GM21360 (cell line): ENCODE results near the gene ACAD8.
A peak's percentile ranks its signal among the peaks of the same experiment; 100 is the strongest.
"Not testable (repeated sequence)": the region's sequence is repeated elsewhere in the genome, so short reads cannot be mapped to it uniquely, and the experiment has no call there.

Source experiments
- ATAC-seq: cut with Tn5 transposase; IDR thresholded peaks from one replicate; pipeline ENCODE4 v1.9.1; 2021; ENCODE audit warnings: mild to moderate bottlenecking, moderate library complexity; ENCODE audit not compliant: unreplicated experiment

ACAD8 gene

DNA sequence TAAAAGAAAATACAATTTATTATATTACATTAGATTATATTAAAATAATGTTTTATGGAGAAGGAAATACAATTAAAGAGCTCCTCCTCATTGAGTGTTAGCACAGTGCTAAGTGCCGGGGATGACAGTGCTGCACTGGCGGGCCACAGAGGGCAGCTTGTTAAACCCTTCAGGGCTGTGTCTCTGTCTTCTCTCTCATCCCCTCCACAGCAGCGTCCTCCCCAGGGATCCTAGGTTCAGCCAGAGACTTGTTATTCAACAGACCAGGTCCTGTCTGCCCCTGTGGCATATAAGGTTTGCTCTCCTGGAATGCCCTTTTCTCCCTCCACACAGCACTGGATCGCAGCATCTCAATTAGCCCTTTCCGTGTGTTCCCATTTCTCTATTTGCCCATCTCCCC, 14.4 kb upstream of the ACAD8 start:
- ATAC-seq = no peak

DNA sequence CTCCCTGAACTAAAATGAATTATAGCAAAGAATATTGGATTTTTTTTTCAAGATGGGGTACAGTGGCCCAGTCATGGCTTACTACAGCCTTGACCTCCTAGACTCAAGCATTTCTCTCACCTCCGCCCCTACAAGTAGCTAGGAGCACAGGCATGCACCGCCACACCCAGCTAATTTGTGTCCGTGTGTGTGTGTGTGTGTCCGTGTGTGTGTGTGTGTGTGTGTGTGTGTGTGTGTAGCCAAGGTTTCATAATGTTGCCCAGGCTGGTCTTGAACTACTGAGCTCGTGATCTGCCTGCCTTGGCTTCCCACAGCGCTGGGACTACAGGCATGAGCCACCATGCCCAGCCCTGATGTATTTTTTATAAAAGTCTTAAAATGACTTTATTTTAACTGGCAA, 12.8 kb upstream of the ACAD8 start:
- no peak for ATAC-seq

DNA sequence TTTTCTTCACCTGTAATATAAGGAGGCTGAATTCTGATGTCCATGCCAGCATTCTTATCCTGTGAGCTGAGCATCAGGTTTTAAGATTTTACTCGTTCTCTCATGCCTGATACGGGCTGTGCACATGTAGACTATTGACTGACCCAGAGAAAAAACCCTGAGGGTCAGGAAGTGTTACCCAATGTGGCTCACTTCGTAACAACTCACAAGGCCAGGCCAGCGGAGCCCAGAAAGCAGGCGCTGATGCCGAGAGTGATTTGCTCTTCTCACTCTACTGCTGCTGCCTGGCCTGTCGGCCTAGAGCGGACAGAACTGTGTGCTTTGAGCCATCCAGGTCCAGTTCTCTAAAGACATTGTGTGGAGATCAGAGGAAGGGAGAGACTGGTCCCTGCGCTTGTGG, 11.0 kb upstream of the ACAD8 start:
- ATAC-seq = no peak

DNA sequence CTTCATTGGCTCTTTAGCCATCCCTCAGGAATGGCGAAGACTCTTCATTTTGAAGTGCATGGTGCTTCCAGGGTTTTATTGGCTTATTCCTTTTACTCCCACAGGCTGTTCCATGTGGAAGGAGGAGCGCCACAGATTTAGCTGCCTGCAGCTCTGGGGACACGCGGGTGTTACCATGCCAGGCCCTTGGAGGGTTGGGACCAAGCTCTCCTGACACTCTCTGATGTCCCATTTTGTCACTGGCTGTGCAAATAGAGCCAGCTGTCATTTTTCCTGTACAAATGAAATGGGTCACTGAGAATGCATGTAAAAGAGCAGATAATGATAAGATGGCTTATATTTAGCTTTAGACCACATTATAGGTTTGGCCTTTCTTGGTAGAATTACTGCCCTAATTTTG, 9.5 kb upstream of the ACAD8 start:
- ATAC-seq = no peak

DNA sequence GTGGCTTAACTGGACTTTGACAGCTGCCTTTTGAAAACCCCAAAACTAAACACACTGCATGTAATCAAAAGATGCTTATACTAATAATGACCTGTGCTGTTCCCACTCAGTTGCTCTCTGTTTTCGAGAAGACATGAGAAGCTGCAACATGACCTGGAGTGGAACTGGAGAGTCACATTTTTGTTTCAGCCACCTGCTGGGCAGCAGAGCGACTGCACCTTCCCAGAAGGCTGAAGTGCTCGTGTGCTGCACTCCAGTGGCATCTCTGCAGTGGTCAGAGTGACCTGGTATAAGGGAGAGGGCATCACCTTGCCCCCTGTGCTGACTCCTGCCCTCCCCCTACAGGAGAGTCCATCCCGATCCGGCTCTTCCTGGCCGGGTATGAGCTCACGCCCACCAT, 8.8 kb upstream of the ACAD8 start:
- ATAC-seq = peak; percentile 79

DNA sequence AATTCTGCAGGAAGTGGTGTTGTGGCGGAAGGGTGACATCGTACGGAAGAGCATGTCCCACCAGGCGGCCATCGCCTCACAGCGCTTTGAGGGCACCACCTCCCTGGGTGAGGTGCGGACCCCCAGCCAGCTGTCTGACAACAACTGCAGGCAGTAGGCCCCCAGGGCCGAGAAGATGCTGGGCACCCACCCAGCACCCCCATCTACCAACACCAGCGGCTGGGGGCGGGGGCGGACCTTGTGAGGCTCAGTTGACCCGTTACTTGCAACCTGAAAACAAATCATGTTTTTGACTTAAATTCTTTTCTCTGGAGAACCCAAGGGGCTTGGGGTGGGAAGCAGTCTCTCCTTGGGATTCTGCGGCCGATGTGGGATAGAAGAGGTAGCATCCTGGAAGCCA, 7.9 kb upstream of the ACAD8 start:
- no peak for ATAC-seq

DNA sequence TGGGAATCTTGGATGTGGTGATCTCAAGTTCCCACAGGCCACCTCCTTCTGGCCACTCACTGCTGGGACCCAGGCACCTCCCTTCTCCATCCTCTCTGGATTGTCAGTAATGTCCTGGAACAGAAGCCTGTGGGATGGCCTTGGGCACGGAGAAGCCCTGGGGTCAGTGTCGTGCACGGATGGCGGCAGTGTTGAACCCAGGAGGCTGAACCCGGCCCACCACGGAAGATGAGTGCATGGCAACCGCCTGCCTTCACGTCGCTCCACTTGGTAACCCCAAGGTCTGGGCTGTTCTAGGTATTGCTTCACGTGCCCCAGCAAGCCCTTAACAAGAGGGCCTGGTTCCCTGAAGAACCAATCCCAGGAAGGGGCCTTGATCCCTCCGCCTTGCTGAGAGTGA, 7.3 kb upstream of the ACAD8 start:
- ATAC-seq = no peak

DNA sequence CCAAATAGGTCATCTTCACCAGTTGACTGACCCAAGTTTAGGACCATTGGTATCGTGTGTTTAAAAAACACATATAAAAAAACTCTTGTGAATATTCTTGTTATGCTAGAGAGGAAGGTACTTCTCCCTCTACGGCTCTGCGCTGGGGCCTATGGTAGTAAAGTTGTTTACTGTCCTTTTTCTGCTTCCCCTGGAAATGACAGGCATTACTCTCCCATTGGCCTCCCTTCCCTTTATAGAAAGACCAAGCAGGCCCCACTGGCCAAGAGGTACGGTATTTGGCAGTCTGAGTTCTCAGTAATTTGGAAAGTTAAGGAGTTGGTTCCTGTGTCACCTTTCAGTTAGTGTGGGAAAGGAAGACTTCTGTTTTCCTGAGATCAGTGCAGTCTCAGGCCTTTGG, 6.7 kb upstream of the ACAD8 start:
- no peak for ATAC-seq

DNA sequence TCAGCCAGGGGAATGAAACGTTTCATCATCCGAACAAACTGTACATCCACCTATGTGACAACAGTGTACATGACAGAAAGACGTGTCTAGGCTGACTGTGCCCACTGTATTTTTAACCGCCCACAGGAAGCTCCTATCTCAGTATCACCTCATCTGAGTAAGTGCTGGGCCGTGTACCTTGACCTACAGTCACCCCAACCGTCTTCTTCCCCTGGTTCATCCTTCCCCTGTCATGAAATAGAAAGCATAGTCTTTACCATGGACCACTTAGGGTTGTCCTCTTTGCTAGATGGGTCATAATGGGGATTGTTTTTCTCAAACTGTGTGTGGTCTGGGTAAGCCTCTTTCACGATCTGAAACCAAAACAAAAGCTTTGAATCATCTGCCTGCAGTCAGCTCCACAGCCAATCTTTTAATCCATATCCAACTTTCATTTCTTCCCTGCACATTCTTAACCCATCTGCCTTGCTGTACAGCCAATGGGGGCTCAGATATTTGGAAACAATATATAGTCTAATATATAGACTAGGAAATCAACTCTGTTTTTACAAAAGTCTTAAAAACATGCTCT, 4.4 kb upstream of the ACAD8 start:
- no peak for ATAC-seq

DNA sequence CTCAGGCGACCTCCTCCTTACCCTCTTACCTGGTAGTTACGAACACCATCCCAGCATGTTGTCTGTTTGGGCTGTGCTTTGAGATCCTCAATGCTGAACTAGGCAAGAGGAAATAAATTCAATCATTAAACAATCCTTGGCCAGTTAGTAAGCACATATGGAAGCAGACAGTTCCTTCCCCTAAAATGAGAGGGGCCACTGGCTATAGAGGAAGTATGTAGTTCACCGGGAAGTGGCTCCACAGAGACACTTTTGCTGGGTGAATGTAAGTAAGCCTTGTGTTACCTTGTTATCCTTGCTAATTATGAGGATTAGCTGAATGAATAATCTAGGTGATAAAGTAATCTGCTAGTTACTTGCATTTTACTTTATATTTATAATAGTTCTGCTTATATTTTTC, 3.1 kb upstream of the ACAD8 start:
- no peak for ATAC-seq

DNA sequence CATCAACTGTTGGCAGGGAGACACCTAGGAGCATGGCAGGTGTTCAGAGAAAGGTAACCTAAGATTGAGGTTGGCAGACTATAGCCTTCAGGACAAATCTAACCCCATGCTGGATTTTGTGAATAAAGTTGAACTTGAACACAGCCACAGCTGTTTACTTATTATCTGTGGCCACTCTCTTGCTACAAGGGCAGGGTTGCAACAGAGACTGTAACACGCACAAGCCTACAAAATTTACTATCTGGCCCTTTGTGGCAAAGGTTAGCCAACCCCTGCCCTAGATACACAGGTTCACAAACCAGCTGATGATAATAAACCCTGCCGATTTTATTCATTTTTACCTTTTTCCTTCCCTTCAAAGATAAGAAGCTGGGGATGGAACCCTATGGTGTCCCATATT, 2.7 kb upstream of the ACAD8 start:
- no peak for ATAC-seq

DNA sequence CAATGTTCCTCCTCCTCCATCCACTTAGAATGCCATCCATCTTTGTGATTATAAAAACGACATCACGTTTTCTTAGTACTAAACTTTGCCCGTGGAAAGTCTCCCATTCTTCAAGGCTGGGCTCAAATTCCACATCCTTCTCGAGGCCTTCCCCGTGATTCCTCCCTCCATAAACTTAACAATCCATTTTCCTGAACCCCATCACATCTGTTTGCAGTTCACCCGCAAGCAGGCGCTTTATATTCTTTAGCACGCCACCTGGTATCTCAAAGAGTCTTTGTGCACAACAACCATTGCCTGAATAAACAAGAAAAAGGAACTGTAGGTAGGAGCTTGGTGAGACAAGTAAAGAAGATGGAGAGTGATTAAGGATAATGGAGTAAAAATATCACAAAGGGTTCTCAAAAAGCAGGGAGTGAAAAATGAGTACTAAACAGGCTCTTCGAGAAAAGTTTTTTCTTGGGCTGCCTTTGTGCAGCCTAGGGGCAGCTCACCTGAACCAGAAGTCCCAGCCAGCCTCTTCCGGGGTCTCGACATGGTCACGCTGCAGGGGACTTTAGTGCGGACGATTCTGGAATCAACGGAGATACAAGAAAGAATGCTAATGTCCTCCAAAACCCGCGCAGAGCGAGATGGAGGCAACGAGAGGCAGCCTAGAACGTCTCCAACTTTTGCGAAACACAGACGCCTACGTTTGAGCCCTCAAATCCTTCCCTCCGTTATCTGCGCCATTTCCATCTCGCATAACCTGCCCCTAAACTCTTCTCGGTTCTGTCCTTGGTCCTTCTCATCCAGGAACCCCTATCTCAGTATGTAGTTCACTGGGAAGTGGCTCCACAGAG, 801 bp upstream of the ACAD8 start:
- ATAC-seq = peak; percentile 30

DNA sequence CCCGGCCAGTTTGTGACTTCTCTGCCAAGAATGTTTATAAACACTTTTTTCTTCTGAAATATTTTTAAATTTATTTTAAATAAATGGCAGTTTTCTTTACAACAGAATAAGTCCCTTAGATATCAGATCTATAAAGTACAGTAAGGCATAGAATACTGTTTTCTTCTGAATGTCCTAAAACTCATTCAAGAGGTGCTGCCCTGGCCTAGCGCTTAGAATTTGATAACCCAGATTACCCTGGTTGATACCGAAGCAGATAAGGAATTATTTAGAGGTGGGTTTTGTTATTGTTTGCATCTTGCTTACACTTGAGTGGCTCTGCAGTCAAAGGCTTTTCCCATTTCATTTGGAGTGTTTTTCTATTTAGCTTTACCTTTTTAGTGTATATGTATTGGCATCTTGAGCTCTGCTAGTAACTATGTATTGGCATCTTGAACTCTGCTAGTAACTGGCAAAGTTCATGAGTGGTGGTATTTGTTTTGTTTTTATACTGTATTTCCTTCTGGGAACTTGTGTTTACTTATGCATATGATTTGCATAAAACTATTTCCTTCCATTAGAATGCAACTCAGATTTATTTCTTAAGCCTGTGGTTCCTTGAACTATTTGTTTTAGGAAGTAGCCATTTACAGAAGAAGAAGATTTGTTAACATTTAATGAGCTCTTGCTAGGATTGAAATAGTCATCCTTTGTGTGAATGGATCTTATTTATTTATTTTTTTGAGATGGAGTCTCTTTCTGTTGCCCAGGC, 1.2 kb downstream of the ACAD8 start:
- ATAC-seq = no peak

DNA sequence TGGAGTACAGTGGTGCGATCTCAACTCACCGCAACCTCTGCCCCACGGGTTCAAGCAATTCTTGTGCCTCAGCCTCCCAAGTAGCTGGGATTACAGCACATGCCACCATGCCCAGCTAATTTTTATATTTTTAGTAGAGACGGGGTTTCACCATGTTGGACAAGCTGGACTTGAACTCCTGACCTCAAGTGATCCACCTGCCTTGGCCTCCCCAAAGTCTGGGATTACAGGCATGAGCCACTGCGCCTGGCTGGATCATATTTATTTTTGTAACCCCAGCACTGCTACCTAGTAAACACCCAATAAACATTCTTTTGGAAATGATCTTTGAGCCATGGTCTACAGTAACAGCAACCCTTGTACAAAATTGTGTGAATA, 1.8 kb downstream of the ACAD8 start:
- not testable (repeated sequence) for ATAC-seq

DNA sequence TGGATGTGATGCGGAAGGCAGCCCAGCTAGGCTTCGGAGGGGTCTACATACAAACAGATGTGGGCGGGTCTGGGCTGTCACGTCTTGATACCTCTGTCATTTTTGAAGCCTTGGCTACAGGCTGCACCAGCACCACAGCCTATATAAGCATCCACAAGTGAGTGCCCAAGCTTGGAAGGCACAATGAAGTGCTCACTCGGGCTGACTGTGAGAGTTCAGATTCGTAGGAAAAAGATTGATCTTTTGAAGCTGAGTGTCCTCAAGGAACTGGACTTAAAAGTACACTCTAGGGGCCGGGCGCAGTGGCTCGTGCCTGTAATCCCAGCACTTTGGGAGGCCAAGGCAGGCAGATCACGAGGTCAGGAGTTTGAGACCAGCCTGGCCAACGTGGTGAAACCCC, 3.7 kb downstream of the ACAD8 start:
- ATAC-seq = no peak

DNA sequence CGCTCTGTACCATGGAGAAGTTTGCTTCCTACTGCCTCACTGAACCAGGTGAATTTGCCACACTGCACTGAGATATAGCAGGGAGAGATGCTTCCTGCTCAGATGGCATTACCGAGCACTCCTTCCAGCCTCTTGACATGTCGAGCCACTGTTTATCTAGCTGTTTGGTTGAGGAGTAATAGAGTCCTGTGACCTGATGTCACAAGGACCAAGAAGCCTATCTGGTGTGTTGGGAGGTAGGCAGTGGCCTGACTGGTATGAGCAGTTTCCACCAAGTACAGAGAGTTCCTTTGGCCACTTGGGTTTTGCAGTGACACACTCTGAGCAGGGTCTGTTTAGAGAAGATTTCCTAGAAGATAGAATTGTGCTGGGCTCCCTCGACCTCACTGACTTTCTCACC, 5.2 kb downstream of the ACAD8 start:
- no peak for ATAC-seq

DNA sequence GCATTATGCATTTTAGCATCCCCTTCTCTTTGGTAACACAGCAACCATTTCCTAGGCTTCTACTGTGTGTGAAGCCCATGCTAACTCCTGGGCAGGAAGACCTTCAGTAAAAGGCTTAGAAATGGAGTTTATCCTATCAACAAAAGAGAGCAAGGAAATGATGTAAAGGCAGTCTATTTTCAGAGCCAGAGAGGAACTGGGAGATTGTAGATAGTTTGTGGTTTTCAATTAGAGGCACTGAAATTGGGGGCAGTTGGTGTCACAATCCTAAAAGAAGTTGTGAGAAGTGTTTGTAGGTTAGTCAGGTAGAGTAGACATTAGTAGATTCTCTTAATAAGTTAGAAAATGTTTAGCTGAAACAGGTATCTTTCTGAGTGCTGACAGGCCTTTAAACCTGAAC, 7.1 kb downstream of the ACAD8 start:
- no peak for ATAC-seq

DNA sequence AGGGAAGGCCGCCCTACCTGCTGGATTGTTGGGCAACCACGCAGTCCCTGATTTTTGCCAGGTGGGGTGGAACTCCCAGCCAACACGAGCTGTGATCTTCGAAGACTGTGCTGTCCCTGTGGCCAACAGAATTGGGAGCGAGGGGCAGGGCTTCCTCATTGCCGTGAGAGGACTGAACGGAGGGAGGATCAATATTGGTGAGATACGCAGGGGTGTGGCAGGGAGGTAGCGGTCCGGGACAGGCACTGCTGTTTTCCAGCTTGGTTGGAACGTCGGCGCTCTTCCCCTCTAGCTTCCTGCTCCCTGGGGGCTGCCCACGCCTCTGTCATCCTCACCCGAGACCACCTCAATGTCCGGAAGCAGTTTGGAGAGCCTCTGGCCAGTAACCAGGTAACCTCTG, 7.6 kb downstream of the ACAD8 start:
- ATAC-seq = no peak

DNA sequence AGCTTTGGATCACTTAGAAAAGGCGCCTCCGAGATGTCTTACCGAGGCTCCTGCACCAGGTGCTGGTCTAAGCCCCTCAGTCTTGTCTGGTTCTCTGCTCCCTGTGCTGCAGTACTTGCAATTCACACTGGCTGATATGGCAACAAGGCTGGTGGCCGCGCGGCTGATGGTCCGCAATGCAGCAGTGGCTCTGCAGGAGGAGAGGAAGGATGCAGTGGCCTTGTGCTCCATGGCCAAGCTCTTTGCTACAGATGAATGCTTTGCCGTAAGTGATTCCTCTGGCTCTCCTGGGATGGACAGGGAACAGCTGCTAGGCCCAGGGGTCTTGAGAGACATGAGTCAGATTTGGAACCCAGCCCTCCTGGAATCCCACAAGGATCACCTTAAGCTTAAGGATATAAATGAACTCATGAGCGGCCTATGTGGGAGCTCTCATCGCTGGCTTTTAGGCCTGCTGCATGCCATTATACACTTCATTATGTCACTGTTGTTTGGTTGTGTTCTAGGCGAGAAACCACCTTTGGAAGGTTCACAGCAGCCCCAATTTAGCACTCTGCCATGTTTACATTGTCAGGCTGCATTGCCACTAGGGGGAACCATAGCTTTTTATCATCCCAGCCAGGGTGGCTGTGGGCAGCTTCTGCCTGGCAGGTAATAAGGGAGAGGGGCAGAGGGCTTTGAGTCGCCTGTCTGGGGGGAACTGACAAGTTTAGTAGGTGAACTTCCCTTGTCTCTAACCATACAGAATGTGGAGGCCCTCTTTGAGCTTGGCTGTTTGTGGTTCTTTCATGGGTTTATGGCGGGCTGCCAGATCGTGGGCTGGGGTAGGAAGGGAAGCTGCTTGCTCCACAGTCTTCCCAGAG, 8.5 kb downstream of the ACAD8 start:
- no peak for ATAC-seq

DNA sequence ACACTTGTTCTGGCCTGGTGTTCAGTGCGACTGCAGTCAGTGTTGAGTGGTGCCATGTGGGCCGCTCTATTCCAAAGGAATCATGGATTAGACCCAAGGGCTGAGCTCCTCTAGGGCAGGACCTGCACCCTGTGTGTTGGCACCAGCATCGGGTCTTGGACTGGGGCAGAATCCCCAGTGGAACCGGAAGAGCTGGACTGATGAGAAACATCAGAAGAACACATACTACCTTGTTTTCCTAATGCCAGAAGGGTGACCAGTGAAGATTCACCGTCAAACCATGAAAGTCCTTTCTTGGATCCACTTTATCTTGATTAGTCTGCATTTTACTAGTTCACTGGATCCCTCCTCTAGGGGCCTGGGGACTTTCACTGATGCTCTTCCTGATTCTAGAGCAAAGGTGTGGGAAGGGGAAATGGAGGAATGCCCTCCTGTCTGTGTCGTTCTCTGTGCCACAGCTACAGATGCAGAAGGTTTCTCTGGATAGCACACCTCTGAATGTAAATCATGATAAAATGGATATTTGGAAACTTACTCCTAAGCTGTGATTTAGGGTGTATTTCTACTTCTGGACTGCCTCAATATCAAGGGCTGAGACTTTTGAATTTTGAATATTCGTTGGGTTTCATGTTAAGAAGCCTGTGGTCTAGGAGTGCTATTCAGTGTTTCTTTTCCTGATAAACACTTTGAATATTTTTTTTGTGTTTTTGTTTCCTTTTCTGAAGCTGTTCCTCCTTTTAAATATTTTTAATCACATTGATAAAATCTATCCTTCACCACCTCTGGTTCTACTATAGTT, 11.8 kb downstream of the ACAD8 start:
- ATAC-seq = no peak
